Measurements from ENCODE around the gene ALPL.
A peak's percentile ranks its signal among the peaks of the same experiment; 100 is the strongest.

DNA sequence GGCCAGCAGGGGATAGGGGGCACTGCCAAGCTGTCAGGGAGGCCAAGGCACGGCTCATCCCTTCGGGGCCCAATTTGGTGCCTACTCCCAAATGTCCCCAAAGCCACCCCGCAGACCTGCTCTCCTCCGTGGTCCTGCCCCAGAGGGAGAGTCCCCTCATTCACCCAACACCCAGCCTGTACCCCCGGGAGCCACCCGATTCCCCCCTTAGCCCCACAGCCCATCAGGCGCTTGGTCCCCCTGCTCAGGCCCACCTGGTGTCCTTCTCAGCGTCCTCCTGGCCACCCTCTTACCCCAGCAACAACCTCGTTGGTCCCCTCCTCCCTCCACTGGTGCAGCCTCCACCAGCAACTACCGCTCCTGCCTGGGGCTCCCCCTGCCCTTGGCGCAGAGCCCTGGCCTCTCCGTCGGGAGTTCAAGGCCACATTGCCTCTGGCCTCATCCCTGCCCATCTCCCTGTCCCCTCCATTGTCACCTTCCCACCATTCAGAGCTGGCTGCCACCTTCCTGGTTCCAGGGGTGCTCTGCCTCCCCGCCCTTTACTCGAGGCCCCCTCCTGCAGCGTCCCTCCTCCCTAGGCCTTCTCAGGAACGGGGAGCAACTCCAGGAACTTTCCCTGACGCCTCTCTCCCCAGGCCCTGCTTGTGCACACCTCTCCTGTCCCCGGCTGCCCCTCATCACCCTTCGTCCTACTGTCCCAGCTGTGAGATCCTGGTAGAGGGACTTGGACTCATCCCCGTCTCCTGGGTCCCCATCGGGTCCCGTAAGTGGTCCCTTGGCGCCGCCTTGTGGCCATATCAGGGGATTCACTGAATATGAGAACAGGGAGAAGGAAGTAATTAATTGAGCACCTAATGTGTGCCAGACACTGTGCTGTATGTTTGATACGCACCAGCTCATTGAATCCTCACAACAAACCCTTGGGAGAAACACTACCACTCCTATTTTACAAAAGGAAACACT is 86.0 kb downstream of the ALPL start:
- TF ChIP-seq, protein P1, sequence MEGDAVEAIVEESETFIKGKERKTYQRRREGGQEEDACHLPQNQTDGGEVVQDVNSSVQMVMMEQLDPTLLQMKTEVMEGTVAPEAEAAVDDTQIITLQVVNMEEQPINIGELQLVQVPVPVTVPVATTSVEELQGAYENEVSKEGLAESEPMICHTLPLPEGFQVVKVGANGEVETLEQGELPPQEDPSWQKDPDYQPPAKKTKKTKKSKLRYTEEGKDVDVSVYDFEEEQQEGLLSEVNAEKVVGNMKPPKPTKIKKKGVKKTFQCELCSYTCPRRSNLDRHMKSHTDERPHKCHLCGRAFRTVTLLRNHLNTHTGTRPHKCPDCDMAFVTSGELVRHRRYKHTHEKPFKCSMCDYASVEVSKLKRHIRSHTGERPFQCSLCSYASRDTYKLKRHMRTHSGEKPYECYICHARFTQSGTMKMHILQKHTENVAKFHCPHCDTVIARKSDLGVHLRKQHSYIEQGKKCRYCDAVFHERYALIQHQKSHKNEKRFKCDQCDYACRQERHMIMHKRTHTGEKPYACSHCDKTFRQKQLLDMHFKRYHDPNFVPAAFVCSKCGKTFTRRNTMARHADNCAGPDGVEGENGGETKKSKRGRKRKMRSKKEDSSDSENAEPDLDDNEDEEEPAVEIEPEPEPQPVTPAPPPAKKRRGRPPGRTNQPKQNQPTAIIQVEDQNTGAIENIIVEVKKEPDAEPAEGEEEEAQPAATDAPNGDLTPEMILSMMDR (conservative IDR thresholded peaks at IDR 0.05; ENCODE audit: low read depth, low read length) = peak; percentile 88
- TF ChIP-seq NFE2L2 (IDR thresholded peaks at IDR 0.05; ENCODE audit: low read depth, low read length) (no peak), CEBPB (IDR thresholded peaks at IDR 0.05; ENCODE audit: low read depth, low read length) (no peak), SMC3 (IDR thresholded peaks at IDR 0.05; ENCODE audit: low read depth, low read length) (peak; percentile 91)

All from IMR-90 (cell line).